Measurements from ENCODE around the gene EML4. TPM values are rescaled to one million over a fixed set of nuclear protein-coding genes. Genes with fewer than 3 reads are reported as not detected.

EML4 gene
- polyA plus RNA-seq, 1 donor (not counting 4 experiments of a cell fraction or from before 2014, with no cell fraction given): 36.4 TPM

DNA sequence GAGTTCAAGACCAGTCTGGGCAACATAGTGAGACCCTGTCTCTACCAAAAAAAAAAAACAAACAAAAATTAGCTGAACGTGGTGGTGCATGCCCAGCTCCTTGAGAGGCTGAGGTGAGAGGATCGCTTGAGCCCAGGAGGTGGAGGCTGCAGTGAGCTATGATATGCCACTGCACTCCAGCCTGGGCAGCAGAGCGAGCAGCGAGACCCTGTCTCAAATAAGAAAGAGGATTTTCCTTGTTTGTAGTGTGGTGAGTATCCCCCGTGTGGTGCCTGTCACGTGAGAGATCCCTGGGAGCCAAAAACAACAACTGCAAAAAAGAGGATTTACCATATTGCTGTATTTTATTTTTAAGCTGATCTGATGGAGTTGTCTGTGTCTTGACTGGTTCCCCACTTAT lies 9.2 kb downstream of the EML4 start:
- Histone ChIP-seq H3K4me2 (ENCODE audit: control insufficient read depth, extremely low read depth, insufficient read depth, low read depth, low read length) (no peak overlapping the region), H3K4me3 (ENCODE audit: control insufficient read depth in 2 of 3, extremely low read depth in 1 of 3, insufficient read depth in 2 of 3, low read depth in 1 of 3, low read length in 3 of 3) (no peak overlapping the region), H3K9ac (ENCODE audit: control insufficient read depth, extremely low read depth, insufficient read depth, low read length) (no peak overlapping the region), H3K79me2 (ENCODE audit: control insufficient read depth, insufficient read depth, low read length) (peaks cover 68% of the 10 kb centered on the region), H3K9me3 (ENCODE audit: control insufficient read depth, low read depth, low read length) (no peaks in the 10 kb centered on the region), H3K36me3 (ENCODE audit: control insufficient read depth in 2 of 2, extremely low read depth in 1 of 2, insufficient read depth in 2 of 2, low read length in 2 of 2) (no peaks in the 10 kb centered on the region), H3K27me3 (ENCODE audit: control insufficient read depth, extremely low read depth, insufficient read depth, low read length) (no peaks in the 10 kb centered on the region), H3K27ac (ENCODE audit: control insufficient read depth, insufficient read depth, low read length) (no peak overlapping the region), H2AFZ (ENCODE audit: control insufficient read depth, low read length) (no peak overlapping the region), H3K9me1 (ENCODE audit: control insufficient read depth, extremely low read depth, insufficient read depth, low read length) (no peaks in the 10 kb centered on the region), H3K4me1 (ENCODE audit: control insufficient read depth, extremely low read depth, insufficient read depth, low read length) (peaks cover 8% of the 10 kb centered on the region), H4K20me1 (ENCODE audit: control insufficient read depth, extremely low read depth, insufficient read depth, low read length) (peaks cover 5% of the 10 kb centered on the region)
- TF ChIP-seq EZH2 (IDR thresholded peaks at IDR 0.05; ENCODE audit: low read length): no peak
- TF ChIP-seq CTCF (optimal IDR thresholded peaks at IDR 0.05 in 1 of 3, IDR thresholded peaks at IDR 0.05 in 1 of 3, conservative IDR thresholded peaks at IDR 0.05 in 1 of 3; ENCODE audit: extremely low read depth in 1 of 3, insufficient read depth in 2 of 3, low read length in 3 of 3): no peak
- dilution Hi-C loops (cut with MboI; ENCODE audit: extremely low pct_ligation_motif_present, low sequenced_read_pairs): no loop called here
- DNase-seq (ENCODE audit: low read depth, low spot score): no peak
- no peak for FAIRE-seq

DNA sequence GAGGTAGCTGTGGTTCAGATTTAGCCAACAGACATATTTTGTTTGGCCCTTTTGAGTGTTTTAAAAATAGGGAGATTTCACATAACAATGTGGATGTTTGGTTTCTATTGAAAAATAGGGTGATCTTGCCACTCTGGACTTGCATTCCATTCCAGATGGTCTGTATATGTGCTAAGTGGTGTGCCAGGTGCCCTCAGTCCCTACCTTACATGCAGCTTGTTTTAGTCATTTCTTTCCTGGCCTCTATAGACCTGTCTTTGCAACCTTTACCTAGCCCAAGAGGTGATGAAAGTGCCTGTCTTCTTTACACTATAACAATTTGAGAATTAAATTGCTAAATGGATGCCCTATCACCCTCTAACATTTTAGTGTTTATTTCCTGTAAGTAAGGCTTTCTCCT lies 11.1 kb downstream of the EML4 start:
- no peak for FAIRE-seq
- Histone ChIP-seq H3K4me2 (ENCODE audit: control insufficient read depth, extremely low read depth, insufficient read depth, low read depth, low read length) (no peak overlapping the region), H3K27ac (ENCODE audit: control insufficient read depth, insufficient read depth, low read length) (no peak overlapping the region), H3K4me1 (ENCODE audit: control insufficient read depth, extremely low read depth, insufficient read depth, low read length) (peaks cover 8% of the 10 kb centered on the region), H3K9me3 (ENCODE audit: control insufficient read depth, low read depth, low read length) (no peaks in the 10 kb centered on the region), H3K27me3 (ENCODE audit: control insufficient read depth, extremely low read depth, insufficient read depth, low read length) (no peaks in the 10 kb centered on the region), H3K9me1 (ENCODE audit: control insufficient read depth, extremely low read depth, insufficient read depth, low read length) (no peaks in the 10 kb centered on the region), H2AFZ (ENCODE audit: control insufficient read depth, low read length) (no peak overlapping the region), H3K4me3 (ENCODE audit: control insufficient read depth in 2 of 3, extremely low read depth in 1 of 3, insufficient read depth in 2 of 3, low read depth in 1 of 3, low read length in 3 of 3) (no peak overlapping the region), H4K20me1 (ENCODE audit: control insufficient read depth, extremely low read depth, insufficient read depth, low read length) (peaks cover 5% of the 10 kb centered on the region), H3K79me2 (ENCODE audit: control insufficient read depth, insufficient read depth, low read length) (peaks cover 63% of the 10 kb centered on the region), H3K9ac (ENCODE audit: control insufficient read depth, extremely low read depth, insufficient read depth, low read length) (no peak overlapping the region), H3K36me3 (ENCODE audit: control insufficient read depth in 2 of 2, extremely low read depth in 1 of 2, insufficient read depth in 2 of 2, low read length in 2 of 2) (no peaks in the 10 kb centered on the region)
- dilution Hi-C loops (cut with MboI; ENCODE audit: extremely low pct_ligation_motif_present, low sequenced_read_pairs): no loop called here
- no peak for TF ChIP-seq EZH2 (IDR thresholded peaks at IDR 0.05; ENCODE audit: low read length)
- no peak for TF ChIP-seq CTCF (optimal IDR thresholded peaks at IDR 0.05 in 1 of 3, IDR thresholded peaks at IDR 0.05 in 1 of 3, conservative IDR thresholded peaks at IDR 0.05 in 1 of 3; ENCODE audit: extremely low read depth in 1 of 3, insufficient read depth in 2 of 3, low read length in 3 of 3)
- no peak for DNase-seq (ENCODE audit: low read depth, low spot score)

All from keratinocyte (primary cell).